Glutamatergic neuron (in vitro differentiated cells): ENCODE measurements around the gene TMEM121. TPM values are rescaled to one million over a fixed set of nuclear protein-coding genes. Genes with fewer than 3 reads are reported as not detected.

Source experiments
- DNase-seq: peaks from one replicate; pipeline ENCODE4 v3.0.0; 2022
- H3K27ac Mint-ChIP-seq: one replicate; pipeline ENCODE4 v1.8.0; 2020; ENCODE audit warnings: mild to moderate bottlenecking, mixed read lengths, inconsistent platforms; ENCODE audit not compliant: unreplicated experiment
- H3K27me3 Mint-ChIP-seq: one replicate; pipeline ENCODE4 v1.8.0; 2020; ENCODE audit warnings: mild to moderate bottlenecking, moderate library complexity, mixed read lengths, inconsistent platforms; ENCODE audit not compliant: unreplicated experiment
- H3K36me3 Mint-ChIP-seq: one replicate; pipeline ENCODE4 v1.8.0; 2020; ENCODE audit warnings: mild to moderate bottlenecking, mixed read lengths, inconsistent platforms; ENCODE audit not compliant: unreplicated experiment
- H3K4me1 Mint-ChIP-seq: one replicate; pipeline ENCODE4 v1.8.0; 2020; ENCODE audit warnings: mild to moderate bottlenecking, low read depth, mixed read lengths, inconsistent platforms; ENCODE audit not compliant: unreplicated experiment
- H3K4me3 Mint-ChIP-seq: one replicate; pipeline ENCODE4 v1.8.0; 2020; ENCODE audit warnings: mild to moderate bottlenecking, mixed read lengths, inconsistent platforms; ENCODE audit not compliant: unreplicated experiment
- H3K9me3 Mint-ChIP-seq: one replicate; pipeline ENCODE4 v1.8.0; 2020; ENCODE audit warnings: mild to moderate bottlenecking, moderate library complexity, mixed read lengths, inconsistent platforms; ENCODE audit not compliant: unreplicated experiment
- total RNA-seq: library from RNA; stranded (reverse); fragmentation: NEBNext Ultra II Directional; extraction: Animal tissue kit (Norgen Biotek cat#: 25700); gene quantifications from one replicate; pipeline ENCODE4 v1.2.1, GENCODE V29; 2021; ENCODE audit not compliant: unreplicated experiment
- TF ChIP-seq, protein P1 (sequence below): fragments of 200-600 bp; sonication (generic); IDR thresholded peaks from one replicate; pipeline ENCODE4 v1.5.0; 2021; ENCODE audit not compliant: partially characterized antibody, unreplicated experiment

TMEM121 gene
- total RNA-seq, 1 donor from 2014 or later: 2.7 TPM

DNA sequence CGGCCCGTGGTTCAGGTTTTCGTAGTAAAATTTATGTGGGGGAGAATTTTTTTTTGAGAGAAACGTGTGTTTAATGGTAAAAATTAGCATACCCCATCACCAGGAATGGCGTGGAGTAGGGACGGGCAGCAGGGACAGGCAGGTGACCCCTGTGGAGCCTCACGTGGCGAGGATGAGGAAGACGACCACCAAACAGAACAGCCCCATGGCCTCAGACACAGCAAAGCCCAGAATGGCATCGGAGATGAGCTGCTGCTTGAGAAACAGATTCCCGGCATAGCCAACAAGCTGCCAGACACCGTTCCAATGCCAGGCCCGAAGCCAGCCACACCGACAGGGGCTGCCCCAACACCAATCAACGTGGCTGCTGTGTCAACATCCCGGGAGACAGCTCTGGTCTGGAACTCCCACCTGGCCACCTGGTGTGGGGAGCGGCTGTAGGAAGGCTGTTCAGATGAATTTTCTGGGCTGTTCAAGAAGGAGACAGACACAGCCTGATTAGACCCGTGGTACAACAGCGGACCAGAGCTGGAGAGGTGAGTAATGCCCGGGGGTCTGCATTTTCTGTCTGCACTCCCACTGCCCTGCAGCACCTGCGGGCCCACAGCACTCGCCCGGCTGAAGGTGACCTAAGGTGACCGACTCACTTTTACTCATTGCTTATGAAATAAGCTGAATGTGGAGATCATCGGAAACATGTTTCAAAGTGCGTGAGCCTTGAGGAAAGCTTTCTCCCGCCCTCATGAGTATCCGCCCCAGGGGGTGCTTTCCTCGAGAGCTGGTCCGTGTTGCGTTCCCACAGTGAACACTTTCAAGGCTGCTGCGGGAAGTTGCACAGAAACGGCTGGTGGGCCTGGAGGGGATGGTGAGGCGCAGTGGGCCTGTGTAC, 10.6 kb downstream of the TMEM121 start:
- Mint-ChIP-seq H3K27ac (no peak overlapping the region), H3K36me3 (no peaks in the 10 kb centered on the region), H3K4me1 (no peaks in the 10 kb centered on the region), H3K9me3 (peaks cover 13% of the 10 kb centered on the region), H3K4me3 (no peak overlapping the region), H3K27me3 (peaks cover 15% of the 10 kb centered on the region)
- DNase-seq: no peak
- TF ChIP-seq, protein P1, sequence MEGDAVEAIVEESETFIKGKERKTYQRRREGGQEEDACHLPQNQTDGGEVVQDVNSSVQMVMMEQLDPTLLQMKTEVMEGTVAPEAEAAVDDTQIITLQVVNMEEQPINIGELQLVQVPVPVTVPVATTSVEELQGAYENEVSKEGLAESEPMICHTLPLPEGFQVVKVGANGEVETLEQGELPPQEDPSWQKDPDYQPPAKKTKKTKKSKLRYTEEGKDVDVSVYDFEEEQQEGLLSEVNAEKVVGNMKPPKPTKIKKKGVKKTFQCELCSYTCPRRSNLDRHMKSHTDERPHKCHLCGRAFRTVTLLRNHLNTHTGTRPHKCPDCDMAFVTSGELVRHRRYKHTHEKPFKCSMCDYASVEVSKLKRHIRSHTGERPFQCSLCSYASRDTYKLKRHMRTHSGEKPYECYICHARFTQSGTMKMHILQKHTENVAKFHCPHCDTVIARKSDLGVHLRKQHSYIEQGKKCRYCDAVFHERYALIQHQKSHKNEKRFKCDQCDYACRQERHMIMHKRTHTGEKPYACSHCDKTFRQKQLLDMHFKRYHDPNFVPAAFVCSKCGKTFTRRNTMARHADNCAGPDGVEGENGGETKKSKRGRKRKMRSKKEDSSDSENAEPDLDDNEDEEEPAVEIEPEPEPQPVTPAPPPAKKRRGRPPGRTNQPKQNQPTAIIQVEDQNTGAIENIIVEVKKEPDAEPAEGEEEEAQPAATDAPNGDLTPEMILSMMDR: no peak

DNA sequence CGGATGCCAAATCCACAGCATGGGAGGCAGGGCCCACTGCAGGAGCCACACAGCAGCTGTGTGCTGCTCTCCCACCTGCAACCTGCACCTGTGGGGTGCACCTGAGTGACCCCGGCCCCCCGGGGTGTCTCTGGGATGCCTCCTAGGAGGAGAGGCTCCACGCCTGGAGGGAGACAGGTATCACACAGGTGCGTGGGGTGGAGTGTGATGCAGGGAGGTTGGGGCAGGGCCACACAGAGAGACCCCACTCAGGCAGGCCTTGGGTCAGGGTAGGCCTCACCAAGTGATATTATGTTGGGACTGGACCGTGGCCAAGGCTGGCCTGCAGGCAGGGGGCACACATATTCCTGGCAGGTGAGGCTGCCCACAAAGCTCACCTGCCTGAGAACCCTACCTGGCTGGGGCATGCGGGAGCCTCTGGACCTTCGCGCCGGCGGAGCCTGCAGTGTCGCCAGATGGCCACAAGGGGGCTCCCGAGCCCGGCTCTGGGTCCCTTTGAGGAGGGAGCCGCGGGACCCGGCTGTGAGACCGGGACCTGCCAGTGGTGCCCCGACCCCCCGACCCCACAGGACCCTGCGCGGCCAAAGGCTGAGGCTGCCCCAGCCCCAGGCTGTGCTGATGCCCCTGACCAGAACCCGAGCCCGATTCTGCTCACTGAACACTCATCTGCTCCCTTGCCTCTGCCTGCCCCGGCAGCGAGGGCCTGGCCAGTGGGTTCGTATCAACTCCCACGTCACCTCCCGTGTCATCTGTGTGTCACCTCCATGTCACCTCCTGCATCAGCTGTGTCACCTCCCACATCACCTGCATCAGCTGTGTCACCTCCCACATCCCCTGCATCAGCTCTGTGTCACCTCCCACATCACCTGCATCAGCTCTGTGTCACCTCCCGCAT, 11.4 kb downstream of the TMEM121 start:
- H3K4me3 Mint-ChIP-seq: no peak overlapping the region
- no peaks in the 10 kb centered on the region for H3K36me3 Mint-ChIP-seq
- peak; percentile 56 for DNase-seq
- no peak overlapping the region for H3K27ac Mint-ChIP-seq
- no peaks in the 10 kb centered on the region for H3K4me1 Mint-ChIP-seq
- peaks cover 13% of the 10 kb centered on the region for H3K27me3 Mint-ChIP-seq
- TF ChIP-seq, protein P1: peak; percentile 88
- peaks cover 13% of the 10 kb centered on the region for H3K9me3 Mint-ChIP-seq

DNA sequence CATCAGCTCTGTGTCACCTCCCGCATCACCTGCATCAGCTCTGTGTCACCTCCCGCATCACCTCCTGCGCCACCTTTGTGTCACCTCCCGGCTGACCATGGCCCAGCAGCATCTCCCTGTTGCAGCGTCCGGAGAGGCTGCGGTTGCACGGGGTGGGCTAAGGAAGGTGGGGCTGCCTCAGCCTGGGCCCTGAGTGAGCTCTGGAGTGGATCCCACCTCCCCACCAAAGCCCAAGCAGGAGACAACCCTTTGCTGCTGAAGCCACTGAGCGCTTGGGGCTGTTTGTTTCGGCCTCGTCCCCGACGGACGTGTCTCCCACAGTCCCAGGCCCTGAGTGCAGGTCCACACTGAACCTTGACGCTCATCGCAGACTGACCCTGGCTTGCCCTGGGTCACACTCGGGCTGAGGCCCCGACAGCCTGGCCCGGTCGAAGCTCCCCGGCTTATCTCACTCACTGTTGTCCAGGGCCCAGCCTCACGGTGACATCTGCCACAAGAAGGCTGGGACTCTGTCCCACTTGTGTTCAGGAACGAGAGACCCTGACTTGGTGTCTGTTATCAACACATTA, 12.2 kb downstream of the TMEM121 start:
- H3K27ac Mint-ChIP-seq: no peak overlapping the region
- H3K4me1 Mint-ChIP-seq: no peaks in the 10 kb centered on the region
- TF ChIP-seq, protein P1: no peak
- peaks cover 11% of the 10 kb centered on the region for H3K9me3 Mint-ChIP-seq
- no peak for DNase-seq
- H3K27me3 Mint-ChIP-seq: peaks cover 8% of the 10 kb centered on the region
- H3K36me3 Mint-ChIP-seq: no peaks in the 10 kb centered on the region
- no peak overlapping the region for H3K4me3 Mint-ChIP-seq

DNA sequence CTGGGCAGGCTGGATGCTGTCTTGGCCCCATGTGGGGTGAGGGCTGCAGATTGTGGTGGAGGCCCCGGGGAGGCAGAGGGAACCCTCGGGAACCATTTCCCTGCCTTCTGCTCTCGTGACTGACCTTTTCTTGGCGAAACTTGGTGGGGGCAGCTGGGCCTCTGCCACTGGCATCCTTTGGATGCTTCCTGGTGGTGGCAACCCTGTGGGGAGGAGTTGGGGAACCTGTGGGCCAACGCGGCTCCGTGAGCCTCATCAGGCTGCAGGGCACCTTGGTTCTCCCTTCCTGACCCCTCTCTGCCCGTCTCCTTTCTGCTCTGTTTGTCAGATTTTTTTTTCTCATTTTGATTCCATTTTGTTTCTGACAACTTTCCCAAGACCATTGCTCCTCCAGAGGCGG, 14.4 kb downstream of the TMEM121 start:
- TF ChIP-seq, protein P1: no peak
- Mint-ChIP-seq H3K27ac (no peak overlapping the region), H3K4me3 (no peak overlapping the region), H3K27me3 (peaks cover 4% of the 10 kb centered on the region), H3K36me3 (no peaks in the 10 kb centered on the region), H3K9me3 (peaks cover 8% of the 10 kb centered on the region), H3K4me1 (no peaks in the 10 kb centered on the region)
- DNase-seq: no peak
